Activated CD8-positive, alpha-beta memory T cell treated with anti-CD3 and anti-CD28 coated beads for 36 hours (primary cell): ENCODE measurements around the gene ARHGEF17. TPM values are rescaled to one million over a fixed set of nuclear protein-coding genes. Genes with fewer than 3 reads are reported as not detected.

Source experiments
- CTCF ChIA-PET: fragments of 350-600 bp; sonication (Branson Sonifier 250); formaldehyde crosslinking; loops from one replicate; lab custom pipeline; 2021; ENCODE audit warnings: antibody characterized with exemption; lab: Charles Lee
- POLR2A ChIA-PET: fragments of 350-600 bp; sonication (Branson Sonifier 250); formaldehyde crosslinking; loops from one replicate; lab custom pipeline; 2021; ENCODE audit warnings: antibody characterized with exemption; lab: Charles Lee
- total RNA-seq, 2 experiments: library from RNA; stranded (reverse); gene quantifications; one replicate each; pipeline ENCODE4 v1.2.3, GENCODE V29; 2021

ARHGEF17 gene
- total RNA-seq, 2 experiments from 2014 or later: 0.02 TPM; not detected in 1

- CTCF ChIA-PET: interaction anchor here (0.6 to 6.0 kb wide), 22 partner anchors 8 to 654 kb away, joined by 3 to 73 read pairs (median 4); partner anchors contain the start of gene ARHGEF17
- POLR2A ChIA-PET: interaction anchor here (0.6 kb wide), 1 partner anchor 29 kb away, joined by 3 read pairs; no protein-coding TSS in a partner anchor
These were observed 26.5 kb downstream of the ARHGEF17 start for GRCh38 chr11:73334384-73335203.

DNA sequence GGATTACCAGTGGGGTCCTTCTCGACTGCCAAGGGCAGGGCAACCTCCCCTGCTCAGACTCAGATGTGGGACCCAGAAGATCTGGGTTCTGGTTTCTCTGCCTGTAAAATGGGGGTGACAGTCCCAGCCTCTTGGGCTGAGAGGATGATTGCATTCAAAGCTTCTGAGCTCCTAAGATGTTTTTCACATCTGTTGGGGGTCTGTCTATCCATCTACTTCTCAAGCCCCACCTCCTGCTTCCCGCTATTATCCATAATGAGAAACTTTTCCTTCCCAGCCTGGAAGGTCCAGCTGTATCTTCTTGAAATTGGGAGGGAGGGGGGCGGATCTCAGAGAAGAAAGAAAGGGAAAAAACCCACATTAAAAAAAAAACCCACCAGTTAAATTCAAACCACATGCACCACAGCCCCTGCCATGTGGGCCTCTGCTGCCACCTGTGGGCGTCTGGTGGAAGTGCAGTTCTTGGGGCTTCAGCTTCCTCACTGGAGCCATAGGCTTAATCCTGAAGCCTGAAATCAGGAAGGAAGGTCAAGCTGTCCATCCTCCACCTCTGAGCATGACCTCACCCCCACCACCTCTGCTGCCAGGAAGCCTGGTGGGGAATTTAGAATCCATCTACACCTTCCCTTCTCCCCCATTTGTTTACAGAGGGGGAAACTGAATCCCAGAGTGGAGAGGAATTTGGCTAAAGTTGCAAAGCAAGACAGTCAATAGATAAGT is 27.3 kb downstream of the ARHGEF17 start:
- ChIA-PET CTCF (interaction anchor here (0.6 to 6.0 kb wide), 29 partner anchors 9 to 655 kb away, joined by 3 to 73 read pairs (median 5); partner anchors contain the start of gene ARHGEF17), POLR2A (interaction anchor here (0.6 kb wide), 1 partner anchor 29 kb away, joined by 3 read pairs; no protein-coding TSS in a partner anchor)

DNA sequence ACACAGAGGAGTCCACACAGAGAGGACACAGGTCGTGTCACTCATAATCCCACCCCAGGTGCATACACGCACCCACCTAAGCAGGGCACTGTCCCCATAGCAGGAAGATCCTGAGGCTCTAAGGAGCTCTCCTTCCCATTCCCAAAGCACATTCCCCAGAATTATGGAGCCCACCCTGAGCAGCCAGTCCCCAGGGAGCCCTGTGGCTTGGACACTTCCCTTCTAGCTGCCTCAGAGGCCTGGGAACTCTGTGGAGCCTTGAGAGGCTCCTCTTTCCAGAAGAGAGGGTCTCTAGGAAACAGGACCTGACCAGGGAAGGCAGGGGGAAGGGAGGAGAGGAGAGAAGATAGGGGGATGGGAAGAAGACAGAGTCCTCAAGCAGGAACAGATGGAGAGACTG is 29.8 kb downstream of the ARHGEF17 start:
- POLR2A ChIA-PET: no interaction called here

GRCh38 chr11:73338279-73338678 is 30.2 kb downstream of the ARHGEF17 start:
- ChIA-PET CTCF (interaction anchor here (1.4 to 6.0 kb wide), 3 partner anchors 30 to 43 kb away, joined by 4 to 73 read pairs (median 7); partner anchors contain the start of gene ARHGEF17), POLR2A (no interaction called here)

More for the DNA sequence above, 29.8 kb downstream of the ARHGEF17 start:
- CTCF ChIA-PET: interaction anchor here (0.7 to 6.0 kb wide), 6 partner anchors 11 to 195 kb away, joined by 3 to 73 read pairs (median 6); partner anchors contain the start of gene ARHGEF17

GRCh38 chr11:73340164-73340563 is 32.1 kb downstream of the ARHGEF17 start:
- CTCF ChIA-PET: interaction anchor here (0.8 to 1.7 kb wide), 3 partner anchors 15 to 33 kb away, joined by 3 read pairs; partner anchors contain the start of gene ARHGEF17
- POLR2A ChIA-PET: no interaction called here

- CTCF ChIA-PET: interaction anchor here (1.4 kb wide), 1 partner anchor 8 kb away, joined by 4 read pairs; no protein-coding TSS in a partner anchor
- POLR2A ChIA-PET: no interaction called here
These were observed 34.6 kb downstream of the ARHGEF17 start for GRCh38 chr11:73342633-73343032.

DNA sequence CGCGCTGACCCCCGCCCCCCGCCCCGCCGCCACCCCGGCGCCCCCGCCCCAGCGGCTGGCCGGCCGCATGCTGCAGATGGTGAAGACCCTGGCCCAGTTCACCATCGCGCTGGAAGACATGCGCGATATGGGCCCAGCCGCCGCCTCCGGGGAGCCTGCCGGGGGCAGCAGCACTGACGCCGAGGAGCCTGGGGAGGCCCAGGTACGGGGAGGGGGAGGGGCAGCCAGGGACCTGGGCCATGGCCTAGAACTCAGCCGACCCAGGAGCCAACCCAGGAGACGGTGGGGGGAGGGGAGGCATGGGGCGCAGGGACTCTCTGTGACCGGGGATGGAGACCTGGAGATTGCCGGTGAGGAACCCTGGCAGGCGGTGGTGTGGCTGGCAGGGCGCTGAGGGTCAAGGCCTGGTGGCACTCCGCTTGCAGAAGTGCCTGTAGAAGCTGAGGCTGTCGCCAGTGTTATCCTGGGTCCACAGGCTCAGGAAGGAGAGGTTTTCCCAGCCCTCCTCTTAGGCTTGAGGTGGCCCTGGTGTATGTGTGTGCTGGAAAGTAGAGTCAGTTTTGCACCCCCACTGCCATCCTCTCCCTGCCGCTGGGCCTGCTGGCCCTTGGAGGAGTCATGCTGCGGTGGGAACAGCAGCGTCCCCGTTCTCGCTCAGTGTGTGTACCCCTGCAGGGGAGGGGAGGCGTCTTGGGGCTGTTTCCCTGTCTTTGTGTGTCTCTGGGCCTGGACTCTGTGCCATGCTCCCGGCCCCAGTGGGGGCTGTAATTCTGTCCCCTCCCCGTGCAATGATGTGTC is 35.2 kb downstream of the ARHGEF17 start:
- ChIA-PET CTCF (interaction anchor here (1.4 kb wide), 1 partner anchor 8 kb away, joined by 4 read pairs; no protein-coding TSS in a partner anchor), POLR2A (no interaction called here)

GRCh38 chr11:73344191-73344607 is 36.1 kb downstream of the ARHGEF17 start:
- POLR2A ChIA-PET: no interaction called here

GRCh38 chr11:73345481-73346160 is 37.5 kb downstream of the ARHGEF17 start:
- ChIA-PET POLR2A (no interaction called here), CTCF (no interaction called here)

More at GRCh38 chr11:73344191-73344607, 36.1 kb downstream of the ARHGEF17 start:
- CTCF ChIA-PET: interaction anchor here (0.5 kb wide), 1 partner anchor 43 kb away, joined by 3 read pairs; no protein-coding TSS in a partner anchor

DNA sequence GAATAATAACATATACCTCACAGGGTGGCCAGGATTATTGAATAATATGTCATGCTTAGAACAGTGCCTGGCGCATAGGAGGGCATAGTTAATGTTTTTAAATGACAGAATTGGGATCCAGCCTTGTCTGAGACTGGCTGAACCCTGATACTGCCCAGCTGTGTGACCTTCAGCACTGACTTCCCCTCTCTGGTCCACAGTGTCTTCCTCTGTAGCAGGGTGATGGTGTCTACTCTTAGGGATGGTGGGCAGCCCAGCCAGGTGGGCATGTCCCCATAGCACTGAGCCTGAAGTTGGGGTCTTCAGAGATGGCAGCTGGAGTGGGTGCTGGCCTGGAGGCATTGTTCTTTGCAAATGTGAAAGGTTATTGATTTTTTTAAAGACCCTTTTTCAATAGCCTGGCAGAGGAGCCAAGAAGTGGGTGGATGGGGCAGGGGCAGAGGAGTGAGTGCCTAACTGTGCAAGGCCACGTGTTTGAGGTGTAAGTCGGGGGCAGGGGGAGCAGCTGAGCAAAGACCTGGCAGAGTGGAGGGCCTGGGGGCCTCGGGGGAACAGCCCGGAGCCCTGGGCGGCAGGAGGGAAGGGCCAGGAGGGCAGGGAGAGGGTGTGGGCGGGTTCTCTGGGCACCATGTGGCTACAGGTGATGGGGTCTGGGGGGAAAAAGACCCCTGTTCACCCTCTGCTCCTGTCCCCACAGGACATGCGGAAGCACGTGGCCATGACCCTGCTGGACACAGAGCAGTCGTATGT is 38.3 kb downstream of the ARHGEF17 start:
- POLR2A ChIA-PET: no interaction called here
- CTCF ChIA-PET: no interaction called here

DNA sequence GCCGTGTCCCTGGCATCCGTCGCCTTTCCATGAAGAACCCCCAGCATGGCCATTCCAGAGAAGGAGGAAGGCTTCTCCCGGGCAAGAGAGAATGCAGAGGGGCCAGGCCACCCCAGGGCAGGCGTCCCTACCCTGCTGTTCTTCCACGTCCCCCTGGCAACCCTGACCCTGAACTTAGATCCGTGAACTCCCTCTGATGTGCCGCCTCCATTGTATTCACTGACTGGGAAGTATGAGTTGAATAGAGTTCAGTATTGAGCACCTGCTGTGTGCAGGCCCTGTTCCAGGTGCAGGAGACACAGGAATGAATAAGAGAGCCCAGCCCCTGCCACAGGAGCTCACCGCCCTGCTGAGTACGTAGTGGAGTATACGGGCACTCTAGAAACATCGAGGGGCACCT is 39.0 kb downstream of the ARHGEF17 start:
- POLR2A ChIA-PET: no interaction called here
- CTCF ChIA-PET: no interaction called here

DNA sequence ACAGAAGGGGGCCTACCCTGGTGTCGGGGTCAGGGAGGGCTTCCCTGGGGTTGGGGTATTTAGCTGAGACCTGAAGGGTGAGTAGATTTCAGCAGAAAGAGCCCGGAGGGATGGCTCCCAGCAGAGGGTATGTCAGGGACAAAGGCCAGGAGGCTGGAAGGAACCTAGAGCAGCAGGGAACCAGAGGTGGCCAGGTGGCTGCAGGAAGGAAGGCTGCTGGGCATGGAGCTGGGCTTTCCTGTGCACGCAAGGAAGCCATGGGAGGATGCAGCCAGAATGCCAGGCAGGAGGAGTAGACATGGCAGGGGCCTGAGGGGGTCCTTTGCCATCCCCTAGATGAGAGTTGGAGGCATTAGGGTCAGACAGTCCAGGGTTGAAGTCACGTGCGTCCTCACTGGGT is 40.8 kb downstream of the ARHGEF17 start:
- CTCF ChIA-PET: interaction anchor here (1.1 to 5.6 kb wide), 4 partner anchors 12 to 312 kb away, joined by 4 to 48 read pairs (median 47); no protein-coding TSS in a partner anchor
- POLR2A ChIA-PET: no interaction called here

DNA sequence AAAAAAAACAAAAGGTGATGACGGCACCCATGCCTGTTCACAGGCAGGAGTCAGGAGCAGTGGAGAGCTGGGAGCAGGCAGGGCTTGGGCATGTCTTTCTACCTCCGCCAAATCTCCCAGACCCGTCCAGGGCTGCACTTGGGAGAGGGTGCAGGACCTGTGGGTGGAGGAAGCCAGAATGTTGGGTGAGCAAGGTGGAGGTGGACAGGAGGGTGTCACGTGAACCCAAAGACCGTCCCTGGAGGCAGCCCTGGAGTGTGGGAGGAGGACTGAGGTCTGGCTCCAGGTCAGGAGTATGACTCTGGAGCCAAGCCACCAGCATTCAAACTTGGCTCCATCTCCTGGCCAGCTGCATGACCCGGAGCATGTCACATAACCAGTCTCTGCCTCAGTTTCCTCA is 41.6 kb downstream of the ARHGEF17 start:
- POLR2A ChIA-PET: interaction anchor here (0.6 kb wide), 1 partner anchor 20 kb away, joined by 4 read pairs; no protein-coding TSS in a partner anchor
- CTCF ChIA-PET: interaction anchor here (1.1 to 5.6 kb wide), 5 partner anchors 12 to 312 kb away, joined by 4 to 48 read pairs (median 46); no protein-coding TSS in a partner anchor

DNA sequence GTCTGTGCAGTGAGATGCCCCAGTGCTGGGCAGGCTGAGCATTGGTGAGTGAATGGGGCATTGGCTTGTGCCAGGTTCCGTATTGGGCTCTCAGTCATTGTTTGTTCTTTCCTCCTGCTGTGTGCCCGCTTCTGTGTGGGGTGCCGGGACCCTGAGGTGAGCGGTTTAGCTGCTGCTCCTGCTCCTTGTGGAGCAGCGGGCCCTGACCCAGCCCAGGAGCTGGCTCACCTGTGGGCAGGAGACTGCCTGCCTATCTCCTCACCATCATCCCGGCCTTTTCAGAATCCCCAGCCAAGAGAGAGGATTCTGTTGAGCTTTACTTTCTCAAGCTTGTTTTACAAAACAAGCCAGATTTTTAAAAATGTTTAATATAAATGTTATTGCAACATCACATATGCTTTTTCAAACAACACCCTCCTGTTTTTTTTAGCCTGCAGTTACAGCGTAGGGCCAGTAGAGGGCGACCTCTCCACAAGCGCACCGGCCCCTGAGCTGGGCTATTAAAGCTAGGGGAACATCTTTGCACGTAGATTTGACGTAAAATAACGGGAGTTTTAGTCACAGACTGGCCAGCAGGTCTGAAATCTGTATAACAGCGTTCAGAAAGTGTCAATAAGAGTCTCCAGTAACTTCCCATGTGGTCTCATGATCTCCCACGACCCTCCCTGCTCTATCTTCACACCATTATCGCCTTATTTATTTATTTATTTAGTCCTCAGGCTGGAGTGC is 43.0 kb downstream of the ARHGEF17 start:
- POLR2A ChIA-PET: no interaction called here
- CTCF ChIA-PET: interaction anchor here (0.5 to 5.6 kb wide), 33 partner anchors 9 to 310 kb away, joined by 3 to 48 read pairs (median 4); partner anchors contain the start of gene ARHGEF17

DNA sequence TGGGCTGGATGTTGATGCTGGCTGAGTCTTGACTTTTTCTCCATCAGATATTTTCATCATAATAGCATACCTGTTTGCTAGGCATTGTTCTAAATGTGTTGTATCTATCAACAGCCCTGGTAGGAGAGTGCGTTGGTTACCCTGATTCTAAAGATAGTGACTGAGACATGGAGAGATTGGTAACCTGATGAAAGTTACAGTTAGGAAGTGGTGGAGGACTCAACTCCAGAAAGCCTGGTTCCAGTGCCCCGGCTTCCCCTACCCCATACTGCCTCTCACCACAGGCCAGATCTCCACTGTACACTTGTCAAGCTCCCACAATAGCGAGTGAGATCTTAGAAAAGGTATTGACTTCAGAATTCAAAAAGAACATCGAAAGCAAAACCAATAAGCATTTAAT is 45.3 kb downstream of the ARHGEF17 start:
- POLR2A ChIA-PET: no interaction called here
- CTCF ChIA-PET: interaction anchor here (5.2 kb wide), 1 partner anchor 308 kb away, joined by 46 read pairs; no protein-coding TSS in a partner anchor

DNA sequence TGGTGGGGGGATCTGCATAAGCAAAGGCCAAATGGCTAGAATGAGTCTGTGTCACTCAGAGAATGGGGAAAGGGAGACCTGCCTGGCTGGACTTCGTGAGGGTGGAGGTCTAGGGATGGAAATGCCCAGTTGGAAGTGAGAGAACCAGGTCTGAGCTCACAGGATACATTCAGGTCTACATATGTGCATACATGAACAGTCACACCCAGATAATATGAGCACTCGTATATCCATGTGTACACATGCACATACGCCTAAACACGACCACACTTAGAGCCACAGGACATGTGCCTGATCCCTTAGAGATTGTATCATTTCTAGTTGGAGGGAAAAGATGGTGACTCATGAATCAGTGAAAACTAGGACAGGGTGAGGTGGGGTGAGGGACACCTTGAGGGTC is 47.0 kb downstream of the ARHGEF17 start:
- ChIA-PET POLR2A (no interaction called here), CTCF (interaction anchor here (1.2 to 2.8 kb wide), 3 partner anchors 10 to 188 kb away, joined by 3 to 8 read pairs (median 4); no protein-coding TSS in a partner anchor)
